ENCODE measurements around the gene NSUN3. TPM values are rescaled to one million over a fixed set of nuclear protein-coding genes. Genes with fewer than 3 reads are reported as not detected.

Gene NSUN3
- total and polyA plus RNA-seq, 2 of the 8 experiments (the other 6 are each of a cell fraction or from before 2014, with no cell fraction given), result 2.1 to 5.1 TPM

- TF ChIP-seq SP1 (IDR thresholded peaks at IDR 0.05; ENCODE audit: low read depth, low read length), result no peak
- TF ChIP-seq SAP30 (IDR thresholded peaks at IDR 0.05; ENCODE audit: insufficient read depth, insufficient replicate concordance, low read length), result no peak
- no peak for TF ChIP-seq ATF3 (IDR thresholded peaks at IDR 0.05; ENCODE audit: insufficient read depth, low read depth, low read length)
Observed at GRCh38 chr3:94064243-94064860, 1.5 kb downstream of the NSUN3 start (continued).
